Activated B cell treated with CpG ODN at 0.5 μM for 24 hours (primary cell): Measurements from ENCODE around the gene WDR44. TPM values are rescaled to one million over a fixed set of nuclear protein-coding genes. Genes with fewer than 3 reads are reported as not detected.

Source experiments
- ATAC-seq: fragments of 200-7000 bp; cut with Tn5 transposase; one replicate; pipeline ENCODE4 v1.10.0; 2021; ENCODE audit warnings: low read depth, mild to moderate bottlenecking, moderate library complexity
- CTCF ChIA-PET: fragments of 350-600 bp; sonication (Branson Sonifier 250); formaldehyde crosslinking; loops from one replicate; lab custom pipeline; 2021; ENCODE audit warnings: antibody characterized with exemption; lab: Charles Lee
- POLR2A ChIA-PET: fragments of 350-600 bp; sonication (Branson Sonifier 250); formaldehyde crosslinking; loops from one replicate; lab custom pipeline; 2021; ENCODE audit warnings: antibody characterized with exemption; lab: Charles Lee
- DNase-seq: peaks from one replicate; pipeline ENCODE4 v3.0.0; 2022
- H3K27ac Mint-ChIP-seq: one replicate; pipeline ENCODE4 v1.8.0; 2020; ENCODE audit warnings: mixed read lengths
- H3K27me3 Mint-ChIP-seq: one replicate; pipeline ENCODE4 v1.8.0; 2021; ENCODE audit warnings: mixed read lengths
- H3K36me3 Mint-ChIP-seq: one replicate; pipeline ENCODE4 v1.8.0; 2021; ENCODE audit warnings: low read depth, mixed read lengths
- H3K4me1 Mint-ChIP-seq: one replicate; pipeline ENCODE4 v1.8.0; 2021; ENCODE audit warnings: mixed read lengths
- H3K4me3 Mint-ChIP-seq: one replicate; pipeline ENCODE4 v1.8.0; 2020; ENCODE audit warnings: mild to moderate bottlenecking, mixed read lengths
- H3K9me3 Mint-ChIP-seq: one replicate; pipeline ENCODE4 v1.8.0; 2020; ENCODE audit warnings: mixed read lengths
- intact Hi-C: fragments of 100-400 bp; cut with micrococcal nuclease; formaldehyde crosslinking; loops from one replicate; pipeline ENCODE4 v1.15.1; 2024
- total RNA-seq: library from RNA; stranded (reverse); gene quantifications from 2 replicates; pipeline ENCODE4 v1.2.3, GENCODE V29; 2022
- TF ChIP-seq, protein P1 (sequence below): fragments of 200-600 bp; IDR thresholded peaks from one replicate; pipeline ENCODE4 v1.8.0; 2022; ENCODE audit warnings: antibody characterized with exemption, mild to moderate bottlenecking

Gene WDR44
- total RNA-seq, 1 donor from 2014 or later, result 18.7 TPM

DNA sequence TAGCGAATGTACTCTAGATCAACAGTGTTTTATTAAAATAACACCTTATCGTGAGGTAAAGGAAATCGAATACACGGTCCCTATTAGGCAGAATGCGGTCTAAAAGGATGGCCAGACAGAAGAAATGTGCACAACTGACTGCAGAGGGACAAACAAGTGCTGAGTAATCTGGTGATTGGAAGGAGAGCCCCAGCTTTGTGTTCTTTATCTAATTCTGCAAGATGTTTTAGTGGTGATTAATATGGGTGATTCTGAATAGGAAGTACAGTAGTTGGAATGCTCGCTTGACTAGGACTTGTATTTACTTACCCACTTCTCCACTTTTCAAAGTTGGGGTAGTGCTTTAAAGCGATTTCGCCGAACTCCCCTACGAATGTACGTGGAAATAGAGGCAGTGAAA, 1.2 kb downstream of the WDR44 start:
- ATAC-seq (no peak), DNase-seq (no peak)
- POLR2A ChIA-PET, result interaction anchor here (0.6 kb wide), 1 partner anchor 1955 kb away, joined by 3 read pairs; no protein-coding TSS in a partner anchor
- Mint-ChIP-seq H3K9me3 (no peaks in the 10 kb centered on the region), H3K27me3 (no peaks in the 10 kb centered on the region), H3K4me1 (peaks cover 45% of the 10 kb centered on the region), H3K27ac (peak overlapping the region; percentile 97), H3K36me3 (peaks cover 9% of the 10 kb centered on the region), H3K4me3 (peak overlapping the region; percentile 98)
- intact Hi-C loops, result loop anchor here (2.0 to 5.0 kb wide), 4 partner anchors 45 to 1900 kb away; partner anchors contain the start of gene LONRF3
- CTCF ChIA-PET, result no interaction called here
- TF ChIP-seq, protein P1, sequence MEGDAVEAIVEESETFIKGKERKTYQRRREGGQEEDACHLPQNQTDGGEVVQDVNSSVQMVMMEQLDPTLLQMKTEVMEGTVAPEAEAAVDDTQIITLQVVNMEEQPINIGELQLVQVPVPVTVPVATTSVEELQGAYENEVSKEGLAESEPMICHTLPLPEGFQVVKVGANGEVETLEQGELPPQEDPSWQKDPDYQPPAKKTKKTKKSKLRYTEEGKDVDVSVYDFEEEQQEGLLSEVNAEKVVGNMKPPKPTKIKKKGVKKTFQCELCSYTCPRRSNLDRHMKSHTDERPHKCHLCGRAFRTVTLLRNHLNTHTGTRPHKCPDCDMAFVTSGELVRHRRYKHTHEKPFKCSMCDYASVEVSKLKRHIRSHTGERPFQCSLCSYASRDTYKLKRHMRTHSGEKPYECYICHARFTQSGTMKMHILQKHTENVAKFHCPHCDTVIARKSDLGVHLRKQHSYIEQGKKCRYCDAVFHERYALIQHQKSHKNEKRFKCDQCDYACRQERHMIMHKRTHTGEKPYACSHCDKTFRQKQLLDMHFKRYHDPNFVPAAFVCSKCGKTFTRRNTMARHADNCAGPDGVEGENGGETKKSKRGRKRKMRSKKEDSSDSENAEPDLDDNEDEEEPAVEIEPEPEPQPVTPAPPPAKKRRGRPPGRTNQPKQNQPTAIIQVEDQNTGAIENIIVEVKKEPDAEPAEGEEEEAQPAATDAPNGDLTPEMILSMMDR, result no peak

DNA sequence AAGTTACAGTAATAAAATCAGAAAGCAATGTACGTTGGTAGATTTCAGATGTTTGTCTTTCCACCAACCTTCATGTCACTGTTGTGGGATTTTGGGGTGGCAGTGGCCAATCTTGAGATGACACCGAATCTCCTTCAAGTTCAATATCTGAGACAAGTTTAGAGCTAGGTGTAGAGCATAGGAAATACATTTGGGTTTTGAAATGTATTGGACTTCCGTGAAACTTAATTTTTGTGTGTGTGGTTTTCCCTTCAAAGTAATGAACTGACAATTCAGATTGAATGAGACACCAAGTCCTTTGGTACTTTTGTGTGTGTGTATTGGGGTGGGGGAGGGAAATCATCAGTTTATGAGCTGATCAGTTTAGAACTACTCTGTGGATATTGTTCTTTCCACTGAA, 1.8 kb downstream of the WDR44 start:
- Mint-ChIP-seq H3K27ac (peak overlapping the region; percentile 65), H3K36me3 (peaks cover 9% of the 10 kb centered on the region), H3K4me1 (peaks cover 48% of the 10 kb centered on the region), H3K27me3 (no peaks in the 10 kb centered on the region), H3K9me3 (no peaks in the 10 kb centered on the region), H3K4me3 (peak overlapping the region; percentile 98)
- CTCF ChIA-PET, result no interaction called here
- ATAC-seq (no peak), DNase-seq (no peak)
- POLR2A ChIA-PET, result interaction anchor here (0.6 kb wide), 2 partner anchors 370 to 1955 kb away, joined by 3 read pairs; no protein-coding TSS in a partner anchor
- intact Hi-C loops, result loop anchor here (2.0 to 5.0 kb wide), 4 partner anchors 45 to 1900 kb away; partner anchors contain the start of gene LONRF3
- TF ChIP-seq, protein P1, result no peak

DNA sequence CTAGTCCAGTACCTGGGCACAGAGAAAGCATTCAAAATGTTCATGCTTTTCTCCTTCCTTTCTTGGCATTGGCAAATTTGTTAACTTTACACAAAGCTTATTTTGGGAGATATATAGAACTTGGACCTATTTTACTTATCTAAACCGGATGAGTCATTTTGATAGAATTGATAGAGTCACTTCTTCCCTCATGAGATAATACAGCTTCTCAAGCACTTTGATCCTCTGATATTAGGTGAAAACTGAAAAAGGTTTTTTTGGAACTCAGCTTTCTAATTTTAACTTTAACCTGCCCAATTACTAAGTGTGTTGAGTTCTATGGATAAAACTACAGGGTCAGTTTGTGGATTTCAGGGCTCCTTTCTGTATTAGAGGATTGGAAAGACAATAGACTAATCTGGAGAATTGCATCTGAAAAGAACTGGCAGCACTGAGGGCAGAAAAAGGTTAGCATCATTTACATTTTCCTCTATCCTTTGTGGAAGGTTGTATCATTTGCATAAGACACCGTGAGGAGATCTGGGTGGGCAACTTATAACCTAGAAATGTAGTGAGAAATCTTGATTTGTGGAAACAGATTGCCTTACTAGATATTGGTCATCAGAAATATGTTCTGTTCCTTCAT, 2.4 kb downstream of the WDR44 start:
- CTCF ChIA-PET, result no interaction called here
- POLR2A ChIA-PET, result interaction anchor here (0.5 to 0.6 kb wide), 2 partner anchors 54 to 370 kb away, joined by 3 to 5 read pairs; no protein-coding TSS in a partner anchor
- no peak for ATAC-seq
- Mint-ChIP-seq H3K4me1 (peaks cover 53% of the 10 kb centered on the region), H3K27me3 (no peaks in the 10 kb centered on the region), H3K4me3 (peak overlapping the region; percentile 98), H3K27ac (peak overlapping the region; percentile 65), H3K36me3 (peaks cover 9% of the 10 kb centered on the region), H3K9me3 (no peaks in the 10 kb centered on the region)
- TF ChIP-seq, protein P1, result no peak
- intact Hi-C loops, result loop anchor here (5.0 kb wide), 3 partner anchors 44 to 1899 kb away; no protein-coding TSS in a partner anchor
- no peak for DNase-seq

DNA sequence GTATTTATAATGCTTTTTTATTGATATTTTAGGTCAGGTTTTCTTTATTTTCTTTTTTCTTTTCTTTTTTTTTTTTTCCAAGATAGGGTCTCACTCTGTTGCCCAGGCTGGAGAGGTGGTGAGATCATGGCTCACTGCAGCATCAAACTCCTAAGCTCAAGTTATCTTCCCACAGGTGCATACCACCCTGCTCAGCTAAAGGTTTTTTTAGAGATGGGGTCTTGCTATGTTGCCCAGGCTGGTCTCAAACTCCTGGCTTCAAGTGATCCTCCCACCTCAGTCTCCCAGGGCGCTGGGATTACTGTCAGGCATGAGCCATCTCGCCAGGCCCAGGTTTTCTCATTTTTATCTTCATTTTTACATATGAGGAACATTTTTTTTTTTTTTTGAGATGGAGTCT, 3.3 kb downstream of the WDR44 start:
- TF ChIP-seq, protein P1, result no peak
- H3K4me3 Mint-ChIP-seq, result no peak overlapping the region
- no peak for DNase-seq
- H3K9me3 Mint-ChIP-seq, result no peaks in the 10 kb centered on the region
- POLR2A ChIA-PET, result interaction anchor here (0.6 to 0.7 kb wide), 2 partner anchors 286 to 1329 kb away, joined by 3 read pairs; no protein-coding TSS in a partner anchor
- intact Hi-C loops, result loop anchor here (5.0 kb wide), 3 partner anchors 43 to 1898 kb away; no protein-coding TSS in a partner anchor
- ATAC-seq, result no peak
- peaks cover 9% of the 10 kb centered on the region for H3K36me3 Mint-ChIP-seq
- no peak overlapping the region for H3K27ac Mint-ChIP-seq
- CTCF ChIA-PET, result no interaction called here
- H3K27me3 Mint-ChIP-seq, result no peaks in the 10 kb centered on the region
- H3K4me1 Mint-ChIP-seq, result peaks cover 58% of the 10 kb centered on the region

DNA sequence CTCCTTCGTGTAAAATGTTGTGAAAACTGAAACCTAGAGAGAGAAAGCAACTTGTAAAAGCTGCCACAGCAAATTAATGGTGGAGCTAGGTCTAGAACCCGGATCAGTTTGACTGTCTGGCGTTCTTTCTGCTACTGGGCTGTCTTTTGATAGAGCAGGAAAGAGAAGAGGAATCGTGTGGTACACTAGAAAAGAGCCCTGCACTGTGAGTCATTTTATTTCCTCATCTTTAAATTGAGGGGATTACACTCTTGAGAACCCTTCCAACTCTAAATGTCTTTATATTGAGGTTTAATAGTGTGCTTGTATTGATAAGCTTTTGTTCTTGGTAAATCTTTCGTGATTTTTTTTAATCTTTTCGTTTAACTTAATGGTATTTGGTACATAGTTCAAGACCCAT, 4.3 kb downstream of the WDR44 start:
- peaks cover 9% of the 10 kb centered on the region for H3K36me3 Mint-ChIP-seq
- intact Hi-C loops, result no loop called here
- peak overlapping the region; percentile 38 for H3K4me3 Mint-ChIP-seq
- no peaks in the 10 kb centered on the region for H3K27me3 Mint-ChIP-seq
- POLR2A ChIA-PET, result interaction anchor here (0.5 kb wide), 1 partner anchor 181 kb away, joined by 4 read pairs; no protein-coding TSS in a partner anchor
- TF ChIP-seq, protein P1, result no peak
- H3K27ac Mint-ChIP-seq, result peak overlapping the region; percentile 63
- no peaks in the 10 kb centered on the region for H3K9me3 Mint-ChIP-seq
- H3K4me1 Mint-ChIP-seq, result peaks cover 61% of the 10 kb centered on the region
- DNase-seq (no peak), ATAC-seq (no peak)
- CTCF ChIA-PET, result no interaction called here
